Activated CD4-positive, alpha-beta T cell treated with anti-CD3 and anti-CD28 coated beads, Interleukin-2, amount 50 U/mL, for 16 hours (primary cell): ENCODE data around the gene VASN.
"Not testable (repeated sequence)": the region's sequence is repeated elsewhere in the genome, so short reads cannot be mapped to it uniquely, and the experiment has no call there.

ENCODE experiments used
- DNase-seq: peaks from one replicate; pipeline ENCODE4 v3.0.0-alpha.2; 2020

Gene VASN

GRCh38 chr16:4386451-4386805, 14.8 kb downstream of the VASN start:
- DNase-seq: no peak

- DNase-seq: no peak
Observed at GRCh38 chr16:4386951-4387565, 15.4 kb downstream of the VASN start.

- DNase-seq: no peak
Observed at GRCh38 chr16:4387781-4388180, 16.1 kb downstream of the VASN start.

GRCh38 chr16:4388271-4389021, 16.8 kb downstream of the VASN start:
- no peak for DNase-seq

GRCh38 chr16:4389051-4389955, 17.7 kb downstream of the VASN start:
- DNase-seq: no peak

GRCh38 chr16:4390266-4391260, 18.9 kb downstream of the VASN start:
- no peak for DNase-seq

- no peak for DNase-seq
Observed at GRCh38 chr16:4391631-4392381, 20.2 kb downstream of the VASN start.

- no peak for DNase-seq
Observed at GRCh38 chr16:4392382-4393239, 21.0 kb downstream of the VASN start.

- no peak for DNase-seq
Observed at GRCh38 chr16:4393240-4393600, 21.6 kb downstream of the VASN start.

GRCh38 chr16:4393850-4394249, 22.2 kb downstream of the VASN start:
- DNase-seq: not testable (repeated sequence)

GRCh38 chr16:4395055-4395726, 23.5 kb downstream of the VASN start:
- DNase-seq: no peak

- DNase-seq: no peak
Observed at GRCh38 chr16:4399001-4399730, 27.5 kb downstream of the VASN start.

- DNase-seq: no peak
Observed at GRCh38 chr16:4401094-4401501, 29.4 kb downstream of the VASN start.

GRCh38 chr16:4401510-4401909, 29.9 kb downstream of the VASN start:
- DNase-seq: no peak

GRCh38 chr16:4402439-4403132, 30.9 kb downstream of the VASN start:
- DNase-seq: peak; percentile 64

- no peak for DNase-seq
Observed at GRCh38 chr16:4403133-4403949, 31.7 kb downstream of the VASN start.

- peak; percentile 33 for DNase-seq
Observed at GRCh38 chr16:4404247-4404966, 32.8 kb downstream of the VASN start.
